GM18505 (cell line): ENCODE data around the gene SLC23A1.

Experiments
- ATAC-seq: cut with Tn5 transposase; IDR thresholded peaks from one replicate; pipeline ENCODE4 v1.9.1; 2021; ENCODE audit not compliant: unreplicated experiment
- POLR2A ChIP-seq: IDR thresholded peaks from 4 replicates; pipeline ENCODE4 v1.6.1; 2011; ENCODE audit warnings: borderline replicate concordance; ENCODE audit not compliant: insufficient read depth, insufficient read length; ENCODE audit errors: extremely low read depth

The SLC23A1 gene

DNA sequence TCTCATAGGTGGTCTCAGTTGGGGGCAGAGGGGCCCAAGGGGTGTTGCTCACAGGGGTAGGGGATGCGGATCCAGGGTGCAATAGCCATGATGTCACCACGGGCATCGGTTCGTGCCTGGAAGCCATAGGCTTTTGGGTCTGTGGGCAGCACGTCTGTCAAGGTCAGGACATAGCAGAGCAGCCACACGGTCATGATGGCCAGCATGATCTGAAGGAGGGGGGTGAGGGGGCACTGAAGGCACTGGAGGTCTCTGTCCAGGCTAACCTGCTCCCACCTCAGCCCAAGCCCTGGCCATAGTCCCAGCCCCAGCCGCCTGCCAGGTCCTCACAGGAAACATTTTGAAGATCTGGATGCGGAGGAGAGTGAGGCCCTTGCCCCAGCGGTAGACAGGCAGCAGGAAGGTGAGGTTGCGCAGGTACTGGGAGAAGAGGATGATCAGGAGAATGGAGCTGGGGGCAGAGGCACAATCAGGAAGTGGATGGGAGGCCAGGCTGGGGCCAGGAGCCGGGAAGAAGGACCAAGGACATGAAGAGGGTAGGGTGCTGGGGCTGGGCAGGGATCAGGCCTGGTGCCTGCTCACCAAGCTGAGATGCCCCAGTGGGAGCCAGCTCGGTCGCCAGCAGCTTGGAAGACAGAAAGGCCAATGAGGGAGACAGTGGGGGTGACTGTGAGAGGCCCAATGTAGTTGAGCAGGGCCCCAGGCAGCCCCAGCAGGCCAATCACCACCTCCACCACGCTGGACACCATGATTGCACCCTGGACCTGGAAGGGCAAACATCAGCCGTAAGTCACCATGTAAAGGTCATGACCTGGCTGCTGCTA lies 3.3 kb downstream of the SLC23A1 start:
- ATAC-seq: no peak
- no peak for TF ChIP-seq POLR2A

DNA sequence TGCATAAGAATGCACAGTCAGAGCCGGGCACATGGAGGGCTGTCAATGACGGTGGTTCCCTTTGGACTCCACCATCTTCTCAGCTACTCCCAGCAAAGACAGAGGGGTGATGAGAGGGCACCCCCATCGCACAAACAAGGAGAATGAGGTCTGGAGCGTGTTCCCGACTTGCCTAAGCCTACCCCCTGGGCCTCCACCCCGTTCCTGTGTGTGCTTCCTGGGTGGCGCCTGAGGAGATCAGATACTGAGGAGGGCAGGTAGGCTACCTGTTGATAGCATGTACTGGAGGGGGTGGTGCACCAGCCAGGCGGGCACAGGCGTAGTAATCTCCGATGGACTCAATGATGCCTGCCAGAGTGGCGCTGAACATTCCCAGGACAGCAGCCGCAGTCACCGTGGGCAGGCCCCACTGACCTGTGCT lies 4.1 kb downstream of the SLC23A1 start:
- TF ChIP-seq POLR2A: no peak
- ATAC-seq: no peak

DNA sequence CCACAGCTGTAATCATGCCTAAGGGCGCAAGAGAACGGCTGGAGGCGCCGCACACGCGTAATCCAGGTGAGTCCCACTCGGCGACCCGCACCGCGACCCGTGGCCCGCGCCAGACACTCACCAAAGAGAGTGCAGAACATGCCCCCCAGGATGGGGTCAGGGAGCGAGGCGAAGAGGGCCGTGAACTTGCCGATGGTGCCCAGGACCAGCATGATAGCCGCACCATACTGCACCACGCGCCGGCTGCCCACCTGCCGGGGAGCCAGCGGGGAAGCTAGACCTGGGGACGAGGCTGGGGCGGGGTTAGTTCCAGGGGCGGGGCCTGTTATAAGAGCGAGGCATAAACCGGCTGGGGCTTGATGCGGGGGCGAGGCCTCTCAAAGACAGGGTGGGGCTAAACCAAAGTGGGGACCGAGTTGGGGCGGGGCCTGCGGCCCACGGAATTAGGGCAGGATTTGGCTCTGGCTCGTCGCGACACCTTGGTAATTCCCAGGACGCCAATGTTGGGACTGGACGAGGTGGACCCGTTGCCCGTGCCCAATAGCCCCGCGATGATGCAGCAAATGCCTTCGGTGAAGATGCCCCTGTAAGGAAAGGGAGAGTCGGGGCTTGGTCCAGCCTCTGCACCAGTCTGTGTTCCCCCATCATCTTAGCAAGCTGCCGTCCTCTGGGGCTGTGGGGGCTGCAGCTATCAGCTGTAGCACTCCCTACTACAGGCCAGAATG lies 4.8 kb downstream of the SLC23A1 start:
- no peak for TF ChIP-seq POLR2A
- ATAC-seq: no peak

DNA sequence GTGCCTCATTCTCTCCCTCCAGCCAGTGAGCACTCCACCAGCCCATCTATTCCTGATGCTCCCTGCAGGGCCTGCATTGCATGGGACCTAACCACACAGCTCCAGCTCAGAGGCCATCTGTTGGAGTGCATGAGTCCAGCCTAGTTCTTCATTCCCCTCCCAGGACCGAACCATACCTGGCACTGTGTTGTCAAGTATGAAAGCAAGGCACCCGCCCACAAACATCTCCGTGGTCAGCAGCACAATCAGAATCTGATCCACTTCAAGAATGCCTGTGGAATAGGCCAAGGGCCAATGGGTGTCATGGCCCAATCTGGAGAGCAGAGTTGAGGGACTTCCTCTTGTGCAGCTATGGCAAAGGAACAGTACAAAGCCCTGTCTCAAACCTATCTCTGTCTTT lies 5.9 kb downstream of the SLC23A1 start:
- no peak for ATAC-seq

DNA sequence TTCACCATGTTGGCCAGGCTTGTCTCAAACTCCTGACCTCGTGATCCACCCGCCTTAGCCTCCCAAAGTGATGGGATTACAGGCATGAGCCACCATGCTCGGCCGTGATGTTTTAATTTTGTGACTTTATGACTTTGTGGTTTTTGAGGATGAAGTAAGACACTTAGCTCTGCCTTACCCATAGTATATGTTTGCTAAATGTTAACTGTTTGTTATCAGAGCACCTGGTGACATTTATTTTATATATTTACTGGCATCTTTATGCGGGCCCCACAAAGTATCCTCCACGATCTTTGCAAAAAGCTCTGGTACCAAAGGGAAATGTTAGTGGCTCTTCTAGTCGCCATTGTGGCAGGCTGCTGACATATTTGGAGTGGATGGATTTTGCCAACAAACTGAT lies 6.7 kb downstream of the SLC23A1 start:
- ATAC-seq: no peak
- no peak for TF ChIP-seq POLR2A

More for the DNA sequence above, 5.9 kb downstream of the SLC23A1 start:
- TF ChIP-seq POLR2A: no peak

DNA sequence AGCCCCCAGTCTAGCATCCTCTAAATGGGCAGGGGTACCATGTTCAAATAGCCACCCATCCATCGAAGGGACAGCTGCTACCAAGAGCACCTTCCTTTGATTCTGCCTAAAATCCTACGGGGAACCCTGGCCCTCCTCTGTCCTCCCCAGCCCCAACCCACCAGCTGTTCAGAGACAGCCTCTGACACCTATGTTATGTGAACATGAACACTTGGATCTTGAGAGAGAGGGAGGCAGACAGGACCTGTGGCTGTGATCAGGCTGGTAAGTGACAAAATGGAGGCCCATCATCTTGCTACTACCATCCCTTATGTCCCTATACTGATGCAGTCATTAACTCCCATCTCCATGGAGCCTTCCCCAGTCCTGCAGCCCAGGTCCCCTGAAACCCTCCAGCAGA lies 8.2 kb downstream of the SLC23A1 start:
- ATAC-seq: no peak
- TF ChIP-seq POLR2A: no peak

DNA sequence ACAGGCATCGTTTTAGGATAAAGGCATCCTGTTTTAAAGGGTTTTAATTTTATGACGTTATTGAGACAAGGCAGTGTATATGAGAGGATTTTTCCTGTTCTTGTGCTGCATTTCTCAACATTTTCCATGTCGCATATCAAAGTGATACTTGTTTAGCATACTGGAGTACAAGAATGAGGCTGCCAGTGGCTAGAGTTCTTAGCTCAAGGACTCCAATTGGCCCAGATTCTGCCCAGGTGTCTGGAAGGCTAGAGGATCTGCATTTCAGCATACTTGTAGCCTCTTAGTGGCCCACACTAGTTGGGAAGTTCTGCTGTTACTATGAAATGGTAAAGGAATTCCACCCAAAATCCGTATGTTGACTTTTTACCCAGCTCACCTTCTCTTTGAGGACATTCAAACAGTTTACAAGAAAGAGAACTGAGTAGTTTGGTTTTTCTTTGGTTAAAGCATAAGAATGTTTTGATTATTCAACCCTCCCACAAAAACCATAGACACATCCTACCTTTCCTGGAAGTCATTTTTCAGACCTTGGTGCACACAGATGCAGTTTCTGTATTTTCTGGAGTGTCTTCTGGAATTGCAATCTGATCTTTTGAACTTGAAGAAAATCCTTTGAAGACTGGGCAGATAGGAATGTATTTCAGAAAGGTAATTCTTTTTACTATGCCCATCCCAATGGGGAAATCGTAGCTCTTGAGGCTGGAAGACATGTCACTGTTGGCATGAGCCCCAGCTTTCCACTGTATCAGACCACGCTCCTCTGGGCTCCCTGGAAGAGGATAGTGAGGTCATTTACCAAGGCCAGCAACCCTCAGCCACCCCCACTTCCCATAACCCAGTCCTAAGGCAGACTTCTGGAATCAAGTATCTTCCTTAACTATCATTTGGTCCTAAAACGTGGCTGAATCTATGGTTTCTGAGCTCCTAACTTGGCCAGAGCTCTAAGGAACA lies 11.3 kb downstream of the SLC23A1 start:
- ATAC-seq: no peak
- TF ChIP-seq POLR2A: no peak

DNA sequence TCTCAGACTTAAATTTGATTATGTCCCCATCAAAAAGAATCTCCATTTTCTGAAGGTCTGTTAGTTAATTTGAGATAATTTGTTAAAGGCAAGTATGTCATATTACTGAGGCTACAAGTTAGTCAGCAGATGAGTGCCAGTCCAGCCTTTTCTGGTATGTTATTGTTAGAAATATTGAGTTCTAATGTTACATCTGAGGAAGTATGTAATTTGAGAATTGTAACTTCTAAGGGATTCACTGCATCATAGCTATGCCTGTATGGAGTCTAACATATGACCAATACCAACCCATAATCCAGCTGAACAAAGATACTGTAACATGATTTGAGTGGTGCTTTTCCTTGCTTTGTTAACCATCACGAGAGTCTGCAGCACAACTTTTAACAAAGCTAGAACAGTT lies 13.9 kb downstream of the SLC23A1 start:
- no peak for TF ChIP-seq POLR2A
- no peak for ATAC-seq

DNA sequence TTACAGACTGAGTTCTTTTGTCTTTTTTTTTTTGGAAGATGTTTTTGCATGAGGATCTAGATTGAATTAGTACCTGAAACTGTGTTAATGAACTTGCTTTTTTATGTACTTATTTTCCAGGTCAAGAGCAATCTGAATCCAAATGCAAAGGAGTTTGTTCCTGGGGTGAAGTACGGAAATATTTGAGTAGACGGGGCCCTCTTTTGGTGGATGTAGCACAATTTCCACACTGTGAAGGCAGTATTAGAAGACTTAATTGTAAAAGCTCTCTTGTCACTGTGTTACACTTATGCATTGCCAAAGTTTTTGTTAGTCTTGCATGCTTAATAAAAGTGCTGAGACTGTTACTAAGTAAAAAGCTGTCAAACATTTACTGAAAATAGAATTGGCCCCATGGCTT lies 14.5 kb downstream of the SLC23A1 start:
- no peak for TF ChIP-seq POLR2A

DNA sequence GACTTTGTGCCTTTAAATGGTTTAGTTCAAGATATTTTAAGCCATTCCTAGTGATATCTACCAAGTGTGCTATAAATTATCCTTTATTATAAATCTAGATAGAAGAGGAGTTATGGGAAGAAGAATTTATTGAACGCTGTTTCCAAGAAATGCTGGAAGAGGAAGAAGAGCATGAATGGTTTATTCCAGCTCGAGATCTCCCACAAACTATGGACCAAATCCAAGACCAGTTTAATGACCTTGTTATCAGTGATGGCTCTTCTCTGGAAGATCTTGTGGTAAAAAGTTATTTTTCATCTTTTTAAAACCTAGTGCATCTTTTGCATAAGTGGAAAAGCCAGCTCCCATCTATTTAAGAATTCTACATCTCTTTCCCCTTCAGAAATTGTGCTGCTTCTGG lies 18.6 kb downstream of the SLC23A1 start:
- TF ChIP-seq POLR2A: no peak
- no peak for ATAC-seq

More for the DNA sequence above, 14.5 kb downstream of the SLC23A1 start:
- ATAC-seq: no peak

DNA sequence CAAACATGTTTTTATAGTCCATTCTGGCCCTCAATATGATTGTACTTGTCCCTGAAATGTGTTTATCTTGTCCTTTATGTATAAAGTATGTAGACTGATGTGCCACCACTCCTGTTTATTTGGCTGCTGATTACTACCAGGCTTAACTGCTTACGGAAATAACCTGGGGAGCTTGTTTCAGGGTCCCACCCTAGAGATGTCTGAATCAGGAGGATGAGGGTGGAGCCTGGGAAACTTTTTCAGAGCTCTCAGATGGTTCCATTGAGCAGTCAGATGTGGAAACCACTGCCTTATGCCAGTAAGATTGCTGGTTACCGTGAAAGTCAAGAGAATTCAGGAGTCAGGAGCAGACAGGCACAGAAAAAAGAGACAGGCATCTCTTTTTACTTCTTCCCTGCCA lies 19.2 kb downstream of the SLC23A1 start:
- TF ChIP-seq POLR2A: no peak
- ATAC-seq: no peak

DNA sequence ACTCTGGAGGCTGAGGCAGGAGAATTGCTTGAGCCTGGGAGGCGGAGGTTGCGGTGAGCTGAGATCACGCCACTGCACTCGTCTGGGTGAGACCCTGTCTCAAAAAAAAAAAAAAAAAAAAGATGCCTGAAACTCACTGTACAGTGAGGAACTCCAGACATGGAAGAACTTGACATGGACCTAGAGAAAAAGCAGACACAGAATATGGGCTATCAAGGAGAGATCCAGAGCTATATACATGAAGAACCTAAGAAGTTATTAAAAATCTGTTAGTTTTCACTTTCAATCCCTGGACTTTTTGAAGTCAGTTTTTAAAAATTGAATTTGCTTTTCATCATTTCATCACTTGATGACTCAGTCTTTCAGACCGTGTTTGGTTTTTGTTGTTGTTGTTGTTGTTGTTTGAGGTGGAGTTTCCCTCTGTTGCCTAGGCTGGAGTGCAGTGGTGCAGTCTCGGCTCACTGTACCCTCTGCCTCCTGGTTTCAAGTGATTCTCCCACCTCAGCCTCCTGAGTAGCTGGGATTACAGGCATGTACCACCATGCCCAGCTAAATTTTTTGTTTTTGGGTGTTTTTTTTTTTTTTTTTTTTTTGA lies 21.2 kb downstream of the SLC23A1 start:
- no peak for ATAC-seq

DNA sequence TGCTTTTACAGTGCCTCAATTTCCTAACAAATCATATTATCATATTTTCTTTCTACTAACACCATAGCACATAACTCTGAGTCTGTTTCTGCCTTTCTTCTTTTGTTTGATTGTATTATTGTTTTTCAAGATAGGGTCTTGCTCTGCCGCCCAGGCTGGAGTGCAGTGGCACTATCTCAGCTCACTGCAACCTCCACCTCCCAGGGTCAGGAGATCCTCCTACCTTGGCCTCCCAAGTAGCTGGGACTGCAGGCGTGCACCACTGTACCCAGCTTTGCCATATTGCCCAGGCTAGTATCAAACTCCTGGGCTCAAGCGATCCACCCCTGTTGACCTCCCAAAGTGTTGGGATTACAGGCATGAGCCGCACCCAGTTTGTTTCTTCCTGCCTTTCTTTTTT lies 22.7 kb downstream of the SLC23A1 start:
- no peak for TF ChIP-seq POLR2A

More for the DNA sequence above, 21.2 kb downstream of the SLC23A1 start:
- no peak for TF ChIP-seq POLR2A

More for the DNA sequence above, 22.7 kb downstream of the SLC23A1 start:
- no peak for ATAC-seq
